GM21367 (cell line): ENCODE data around the gene ST6GALNAC2.
"Not testable (repeated sequence)": the region's sequence is repeated elsewhere in the genome, so short reads cannot be mapped to it uniquely, and the experiment has no call there.

Experiments used
- ATAC-seq: cut with Tn5 transposase; IDR thresholded peaks from one replicate; pipeline ENCODE4 v1.9.1; 2021; ENCODE audit not compliant: unreplicated experiment

Gene ST6GALNAC2

GRCh38 chr17:76585649-76586593 lies at the start of gene ST6GALNAC2:
TSS of gene ST6GALNAC2 (minus strand) at chr17:76585860. CDS start at chr17:76585808, 52 bp downstream.
- ATAC-seq = no peak

GRCh38 chr17:76635039-76635438 lies 49.4 kb upstream of the ST6GALNAC2 start:
- ATAC-seq = no peak

GRCh38 chr17:76633628-76634328 lies 48.1 kb upstream of the ST6GALNAC2 start:
- ATAC-seq = no peak

- ATAC-seq = no peak
Observed at GRCh38 chr17:76631821-76632565, 46.3 kb upstream of the ST6GALNAC2 start.

GRCh38 chr17:76630151-76630550 lies 44.5 kb upstream of the ST6GALNAC2 start:
- ATAC-seq = no peak

- no peak for ATAC-seq
Observed at GRCh38 chr17:76627510-76627909, 41.9 kb upstream of the ST6GALNAC2 start.

GRCh38 chr17:76626442-76626841 lies 40.8 kb upstream of the ST6GALNAC2 start:
- ATAC-seq = no peak

GRCh38 chr17:76625496-76625895 lies 39.8 kb upstream of the ST6GALNAC2 start:
- no peak for ATAC-seq

GRCh38 chr17:76623271-76624146 lies 37.8 kb upstream of the ST6GALNAC2 start:
- no peak for ATAC-seq

- ATAC-seq = no peak
Observed at GRCh38 chr17:76617838-76618237, 32.2 kb upstream of the ST6GALNAC2 start.

GRCh38 chr17:76614912-76615617 lies 29.4 kb upstream of the ST6GALNAC2 start:
- ATAC-seq = no peak

- ATAC-seq = not testable (repeated sequence)
Observed at GRCh38 chr17:76614064-76614759, 28.6 kb upstream of the ST6GALNAC2 start.

- ATAC-seq = no peak
Observed at GRCh38 chr17:76612977-76613851, 27.6 kb upstream of the ST6GALNAC2 start.

- no peak for ATAC-seq
Observed at GRCh38 chr17:76612465-76612864, 26.8 kb upstream of the ST6GALNAC2 start.

GRCh38 chr17:76611758-76612157 lies 26.1 kb upstream of the ST6GALNAC2 start:
- no peak for ATAC-seq

- not testable (repeated sequence) for ATAC-seq
Observed at GRCh38 chr17:76611080-76611749, 25.6 kb upstream of the ST6GALNAC2 start.

- not testable (repeated sequence) for ATAC-seq
Observed at GRCh38 chr17:76606685-76607084, 21.0 kb upstream of the ST6GALNAC2 start.
